AG04450 (cell line): ENCODE measurements around the gene PRRT2. TPM values are rescaled to one million over a fixed set of nuclear protein-coding genes. Genes with fewer than 3 reads are reported as not detected.

Source experiments
- CTCF ChIA-PET: fragments of 300-600, 350-600 bp; formaldehyde crosslinking; extraction: SDS; loops from one replicate; lab custom pipeline; 2022; ENCODE audit warnings: antibody characterized with exemption, inconsistent platforms; lab: Charles Lee
- POLR2A ChIA-PET: fragments of 350-600 bp; formaldehyde crosslinking; extraction: SDS; loops from one replicate; lab custom pipeline; 2021; ENCODE audit warnings: antibody characterized with exemption, inconsistent platforms; lab: Yijun Ruan, JAX
- DNase-seq: peaks from one replicate; pipeline ENCODE4 v3.0.0-alpha.2; 2011; ENCODE audit warnings: low read depth, low spot score
- H3K27ac ChIP-seq: one replicate; pipeline ENCODE4 v1.5.1; 2012; ENCODE audit warnings: low read depth, low read length, control low read depth
- H3K27me3 ChIP-seq: one replicate; pipeline ENCODE4 v1.6.0; 2012; ENCODE audit warnings: low read length; ENCODE audit not compliant: control insufficient read depth, insufficient read depth
- H3K4me3 ChIP-seq: 2 replicates; pipeline ENCODE4 v1.5.1; 2011; ENCODE audit warnings: mild to moderate bottlenecking, low read depth, low read length, control low read depth
- H3K9me3 ChIP-seq: 2 replicates; pipeline ENCODE4 v1.5.1; 2012; ENCODE audit warnings: low read length; ENCODE audit not compliant: control insufficient read depth, insufficient read depth
- polyA plus RNA-seq: library from polyadenylated mRNA; depleted of rRNA; stranded (reverse); fragments of >200 nt; gene quantifications from 2 replicates; pipeline ENCODE4 v1.2.3, GENCODE V29; 2011
- TF ChIP-seq, protein P1 (sequence below): IDR thresholded peaks from 2 replicates; pipeline ENCODE4 v1.5.1; 2011; ENCODE audit warnings: low read depth, low read length, control low read depth, inconsistent platforms

Gene PRRT2
- polyA plus RNA-seq, 1 experiment, result 5.7 TPM

DNA sequence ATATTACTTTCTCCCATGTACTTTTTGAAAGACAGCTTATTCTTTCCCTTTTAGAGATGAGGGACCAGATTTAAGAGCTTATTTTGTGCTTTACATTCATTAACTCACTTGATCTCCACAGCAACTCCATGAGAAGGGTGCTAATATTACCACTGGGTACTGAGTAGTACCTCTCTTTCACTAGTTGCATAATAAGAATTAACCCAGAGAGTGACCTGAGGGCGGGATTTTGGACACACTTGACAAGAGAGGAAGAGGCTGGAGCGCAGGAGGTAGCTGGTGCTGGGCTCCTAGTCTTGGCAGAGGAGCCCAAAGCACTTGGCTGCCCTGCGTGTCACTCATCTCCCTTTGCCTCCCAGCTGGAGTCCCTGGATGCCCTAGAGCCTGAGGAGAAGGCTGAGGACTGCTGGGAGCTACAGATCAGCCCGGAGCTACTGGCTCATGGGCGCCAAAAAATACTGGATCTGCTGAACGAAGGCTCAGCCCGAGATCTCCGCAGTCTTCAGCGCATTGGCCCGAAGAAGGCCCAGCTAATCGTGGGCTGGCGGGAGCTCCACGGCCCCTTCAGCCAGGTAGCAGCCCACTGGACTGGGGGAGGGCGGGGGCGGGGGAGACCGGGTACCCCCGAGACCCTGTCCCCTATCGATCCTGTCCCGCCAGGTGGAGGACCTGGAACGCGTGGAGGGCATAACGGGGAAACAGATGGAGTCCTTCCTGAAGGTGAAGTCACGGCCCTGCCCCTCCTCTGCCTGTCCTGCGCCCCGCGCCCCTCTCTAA lies 7.3 kb upstream of the PRRT2 start:
- ChIA-PET CTCF (interaction anchor here (0.8 to 1.8 kb wide), 4 partner anchors 14 to 102 kb away, joined by 3 to 8 read pairs (median 4); partner anchors contain the start of gene KIF22), POLR2A (interaction anchor here (0.6 to 0.8 kb wide), 4 partner anchors 18 to 166 kb away, joined by 5 to 6 read pairs (median 6); no protein-coding TSS in a partner anchor)
- TF ChIP-seq, protein P1, sequence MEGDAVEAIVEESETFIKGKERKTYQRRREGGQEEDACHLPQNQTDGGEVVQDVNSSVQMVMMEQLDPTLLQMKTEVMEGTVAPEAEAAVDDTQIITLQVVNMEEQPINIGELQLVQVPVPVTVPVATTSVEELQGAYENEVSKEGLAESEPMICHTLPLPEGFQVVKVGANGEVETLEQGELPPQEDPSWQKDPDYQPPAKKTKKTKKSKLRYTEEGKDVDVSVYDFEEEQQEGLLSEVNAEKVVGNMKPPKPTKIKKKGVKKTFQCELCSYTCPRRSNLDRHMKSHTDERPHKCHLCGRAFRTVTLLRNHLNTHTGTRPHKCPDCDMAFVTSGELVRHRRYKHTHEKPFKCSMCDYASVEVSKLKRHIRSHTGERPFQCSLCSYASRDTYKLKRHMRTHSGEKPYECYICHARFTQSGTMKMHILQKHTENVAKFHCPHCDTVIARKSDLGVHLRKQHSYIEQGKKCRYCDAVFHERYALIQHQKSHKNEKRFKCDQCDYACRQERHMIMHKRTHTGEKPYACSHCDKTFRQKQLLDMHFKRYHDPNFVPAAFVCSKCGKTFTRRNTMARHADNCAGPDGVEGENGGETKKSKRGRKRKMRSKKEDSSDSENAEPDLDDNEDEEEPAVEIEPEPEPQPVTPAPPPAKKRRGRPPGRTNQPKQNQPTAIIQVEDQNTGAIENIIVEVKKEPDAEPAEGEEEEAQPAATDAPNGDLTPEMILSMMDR, result no peak
- Histone ChIP-seq H3K27ac (peak overlapping the region; percentile 95), H3K27me3 (no peaks in the 10 kb centered on the region), H3K9me3 (no peaks in the 10 kb centered on the region), H3K4me3 (peak overlapping the region; percentile 86)
- DNase-seq, result no peak

- CTCF ChIA-PET, result interaction anchor here (0.6 to 1.4 kb wide), 3 partner anchors 10 to 44 kb away, joined by 3 to 6 read pairs (median 6); no protein-coding TSS in a partner anchor
Observed at GRCh38 chr16:29805232-29806098, 6.5 kb upstream of the PRRT2 start.

GRCh38 chr16:29806099-29806579 lies 5.9 kb upstream of the PRRT2 start, which contains the start of gene MAZ:
Gene MAZ (plus strand): TSS chr16:29806529. CDS start chr16:29806702, 173 bp downstream.
- ChIA-PET POLR2A (interaction anchor here (0.6 to 1.1 kb wide), 3 partner anchors 108 to 720 kb away, joined by 3 to 5 read pairs (median 4); no protein-coding TSS in a partner anchor), CTCF (interaction anchor here (0.6 to 3.2 kb wide), 3 partner anchors 9 to 43 kb away, joined by 3 to 45 read pairs (median 6); no protein-coding TSS in a partner anchor)
- TF ChIP-seq, protein P1, result no peak
- Histone ChIP-seq H3K27ac (peak within 1 kb of the TSS; percentile 95), H3K27me3 (no peaks in the 10 kb centered on the region), H3K9me3 (no peaks in the 10 kb centered on the region), H3K4me3 (peak within 1 kb of the TSS; percentile 86)
- DNase-seq, result peak; percentile 82

More at GRCh38 chr16:29805232-29806098, 6.5 kb upstream of the PRRT2 start:
- POLR2A ChIA-PET, result interaction anchor here (0.6 to 0.8 kb wide), 2 partner anchors 57 to 719 kb away, joined by 3 to 5 read pairs; no protein-coding TSS in a partner anchor
- TF ChIP-seq, protein P1, result peak; percentile 16
- Histone ChIP-seq H3K4me3 (peak overlapping the region; percentile 86), H3K27me3 (no peaks in the 10 kb centered on the region), H3K27ac (peak overlapping the region; percentile 95), H3K9me3 (no peaks in the 10 kb centered on the region)
- DNase-seq, result peak; percentile 93

- DNase-seq, result no peak
- CTCF ChIA-PET, result interaction anchor here (1.0 to 3.2 kb wide), 6 partner anchors 9 to 166 kb away, joined by 3 to 45 read pairs (median 8); partner anchors contain the start of genes PAGR1 and TAOK2
- Histone ChIP-seq H3K4me3 (peak overlapping the region; percentile 72), H3K9me3 (no peaks in the 10 kb centered on the region), H3K27me3 (no peaks in the 10 kb centered on the region), H3K27ac (peak overlapping the region; percentile 65)
- TF ChIP-seq, protein P1, result no peak
- POLR2A ChIA-PET, result interaction anchor here (0.5 to 2.0 kb wide), 9 partner anchors 10 to 721 kb away, joined by 3 to 14 read pairs (median 4); partner anchors contain the start of genes KCTD13, MVP and PAGR1
Observed at GRCh38 chr16:29806641-29807425, 5.2 kb upstream of the PRRT2 start.
